KMS-11 (cell line): ENCODE measurements around the gene PLAA.

Experiments used
- H2AFZ ChIP-seq: fragments of 200-600 bp; sonication (generic); 2 replicates; pipeline ENCODE4 v1.6.1; 2016; ENCODE audit warnings: antibody characterized with exemption, mixed run types, low read depth
- H3K27ac ChIP-seq: fragments of 200-600 bp; sonication (generic); 2 replicates; pipeline ENCODE4 v1.6.1; 2016; ENCODE audit warnings: mild to moderate bottlenecking, mixed run types
- H3K27me3 ChIP-seq: fragments of 200-600 bp; sonication (generic); 2 replicates; pipeline ENCODE4 v1.6.1; 2017; ENCODE audit warnings: mild to moderate bottlenecking, low read depth, mixed run types, moderate library complexity; ENCODE audit not compliant: insufficient read depth
- H3K36me3 ChIP-seq: fragments of 200-600 bp; sonication (generic); 2 replicates; pipeline ENCODE4 v1.6.1; 2017; ENCODE audit warnings: mild to moderate bottlenecking, mixed run types; ENCODE audit not compliant: insufficient read depth
- H3K4me1 ChIP-seq: fragments of 200-600 bp; sonication (generic); 2 replicates; pipeline ENCODE4 v1.6.1; 2016; ENCODE audit warnings: mild to moderate bottlenecking, low read depth, mixed run types; ENCODE audit not compliant: poor library complexity, severe bottlenecking
- H3K4me2 ChIP-seq: fragments of 200-600 bp; sonication (generic); 2 replicates; pipeline ENCODE4 v1.7.0; 2016; ENCODE audit warnings: mild to moderate bottlenecking, mixed run types
- H3K4me3 ChIP-seq: fragments of 200-600 bp; sonication (generic); IDR thresholded peaks from 2 replicates; pipeline ENCODE4 v1.6.1; 2017; ENCODE audit warnings: low read depth, low read length, mixed read lengths; ENCODE audit not compliant: insufficient read depth
- H3K79me2 ChIP-seq: fragments of 200-600 bp; sonication (generic); 2 replicates; pipeline ENCODE4 v1.6.1; 2016; ENCODE audit warnings: low read depth, mixed run types; ENCODE audit not compliant: insufficient read depth
- H3K9ac ChIP-seq: fragments of 200-600 bp; sonication (generic); 2 replicates; pipeline ENCODE4 v1.6.1; 2016; ENCODE audit warnings: mild to moderate bottlenecking, mixed run types
- H4K20me1 ChIP-seq: fragments of 200-600 bp; sonication (generic); 2 replicates; pipeline ENCODE4 v1.6.1; 2016; ENCODE audit warnings: mild to moderate bottlenecking, mixed run types; ENCODE audit not compliant: insufficient read depth
- TF ChIP-seq, protein P1 (sequence below): fragments of 200-600 bp; sonication (generic); conservative IDR thresholded peaks from 2 replicates; pipeline ENCODE4 v1.6.1; 2017; ENCODE audit warnings: low read depth, mild to moderate bottlenecking, antibody characterized with exemption, low read length, moderate library complexity, mixed read lengths

The PLAA gene

DNA sequence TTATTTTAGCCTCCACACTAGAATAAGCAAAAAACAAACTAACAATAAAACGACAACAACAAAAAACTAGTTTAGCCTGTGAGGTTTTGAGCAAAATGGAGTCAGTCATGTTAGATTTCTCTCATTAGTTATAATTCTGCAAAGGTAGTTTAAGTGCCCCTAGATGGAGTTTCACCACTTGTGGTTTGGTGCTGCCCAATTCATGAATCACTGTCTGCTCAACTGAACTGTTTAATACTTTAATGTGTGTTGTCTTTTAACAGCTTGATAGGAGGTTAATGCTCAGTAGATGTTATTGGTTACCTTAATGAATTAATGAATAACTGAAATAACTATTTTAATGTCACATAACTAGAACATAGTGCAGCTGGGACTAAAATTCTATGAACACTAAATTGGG lies 3.5 kb upstream of the PLAA start:
- Histone ChIP-seq H3K4me2 (no peak overlapping the region), H3K27ac (no peak overlapping the region), H3K79me2 (peaks cover 15% of the 10 kb centered on the region), H3K4me1 (peaks cover 17% of the 10 kb centered on the region), H3K36me3 (no peaks in the 10 kb centered on the region), H3K4me3 (no peak overlapping the region), H3K27me3 (no peaks in the 10 kb centered on the region), H2AFZ (no peak overlapping the region), H4K20me1 (no peaks in the 10 kb centered on the region), H3K9ac (no peak overlapping the region)
- TF ChIP-seq, protein P1, sequence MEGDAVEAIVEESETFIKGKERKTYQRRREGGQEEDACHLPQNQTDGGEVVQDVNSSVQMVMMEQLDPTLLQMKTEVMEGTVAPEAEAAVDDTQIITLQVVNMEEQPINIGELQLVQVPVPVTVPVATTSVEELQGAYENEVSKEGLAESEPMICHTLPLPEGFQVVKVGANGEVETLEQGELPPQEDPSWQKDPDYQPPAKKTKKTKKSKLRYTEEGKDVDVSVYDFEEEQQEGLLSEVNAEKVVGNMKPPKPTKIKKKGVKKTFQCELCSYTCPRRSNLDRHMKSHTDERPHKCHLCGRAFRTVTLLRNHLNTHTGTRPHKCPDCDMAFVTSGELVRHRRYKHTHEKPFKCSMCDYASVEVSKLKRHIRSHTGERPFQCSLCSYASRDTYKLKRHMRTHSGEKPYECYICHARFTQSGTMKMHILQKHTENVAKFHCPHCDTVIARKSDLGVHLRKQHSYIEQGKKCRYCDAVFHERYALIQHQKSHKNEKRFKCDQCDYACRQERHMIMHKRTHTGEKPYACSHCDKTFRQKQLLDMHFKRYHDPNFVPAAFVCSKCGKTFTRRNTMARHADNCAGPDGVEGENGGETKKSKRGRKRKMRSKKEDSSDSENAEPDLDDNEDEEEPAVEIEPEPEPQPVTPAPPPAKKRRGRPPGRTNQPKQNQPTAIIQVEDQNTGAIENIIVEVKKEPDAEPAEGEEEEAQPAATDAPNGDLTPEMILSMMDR = no peak

DNA sequence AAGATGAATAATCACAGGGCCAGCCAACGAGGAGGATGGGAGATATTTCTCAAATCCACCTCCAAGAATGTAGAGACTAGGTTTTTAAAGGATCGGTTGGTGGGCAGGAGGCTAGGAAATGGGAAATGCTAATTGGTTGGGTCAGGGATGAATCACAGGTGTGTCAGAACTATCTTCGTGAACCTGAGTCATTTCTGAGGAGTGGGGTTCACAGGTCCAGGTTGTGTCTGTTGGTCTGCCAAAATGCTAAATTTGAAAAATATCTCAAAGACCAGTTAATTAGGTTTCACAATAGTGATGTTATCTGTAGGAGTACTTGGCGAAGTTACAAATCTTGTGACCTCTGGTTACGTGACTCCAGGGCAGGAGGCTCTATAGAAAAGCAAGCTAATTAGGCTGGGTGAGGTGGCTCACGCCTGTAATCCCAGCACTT lies 2.6 kb upstream of the PLAA start:
- H3K27ac ChIP-seq = no peak overlapping the region
- peaks cover 23% of the 10 kb centered on the region for H3K79me2 ChIP-seq
- H3K27me3 ChIP-seq = no peaks in the 10 kb centered on the region

DNA sequence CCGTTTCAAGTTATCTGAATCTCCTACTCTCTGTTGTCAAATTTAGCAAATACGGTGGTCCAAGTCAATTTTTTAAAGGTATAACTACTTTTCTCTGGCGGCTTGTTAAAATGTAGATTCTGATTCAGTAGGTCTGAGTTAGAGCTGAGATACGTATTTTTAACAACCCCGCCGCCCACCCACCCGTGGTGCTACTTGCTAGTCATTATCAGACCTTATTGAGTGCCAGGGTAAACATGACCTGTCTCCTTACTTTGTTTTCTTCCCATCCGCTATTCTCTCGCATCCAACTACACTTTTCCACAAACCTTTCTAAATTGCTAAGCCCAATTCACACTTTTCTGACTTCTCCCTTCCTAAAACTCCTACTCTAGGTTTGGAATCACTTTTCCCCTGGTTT lies 694 bp upstream of the PLAA start:
- peaks cover 41% of the 10 kb centered on the region for H3K79me2 ChIP-seq
- peak overlapping the region; percentile 53 for H3K4me2 ChIP-seq
- peak overlapping the region; percentile 87 for H3K27ac ChIP-seq
- H4K20me1 ChIP-seq = no peaks in the 10 kb centered on the region
- H3K27me3 ChIP-seq = no peaks in the 10 kb centered on the region
- TF ChIP-seq, protein P1 = no peak
- peak overlapping the region; percentile 91 for H3K9ac ChIP-seq
- H2AFZ ChIP-seq = peak overlapping the region; percentile 40
- H3K36me3 ChIP-seq = no peaks in the 10 kb centered on the region
- H3K4me3 ChIP-seq = no peak overlapping the region
- H3K4me1 ChIP-seq = peaks cover 30% of the 10 kb centered on the region

More for the DNA sequence above, 2.6 kb upstream of the PLAA start:
- no peaks in the 10 kb centered on the region for H3K36me3 ChIP-seq
- H4K20me1 ChIP-seq = no peaks in the 10 kb centered on the region
- H3K4me2 ChIP-seq = no peak overlapping the region
- TF ChIP-seq, protein P1 = no peak
- H3K4me1 ChIP-seq = peaks cover 26% of the 10 kb centered on the region
- H3K4me3 ChIP-seq = no peak overlapping the region
- no peak overlapping the region for H2AFZ ChIP-seq
- H3K9ac ChIP-seq = no peak overlapping the region

DNA sequence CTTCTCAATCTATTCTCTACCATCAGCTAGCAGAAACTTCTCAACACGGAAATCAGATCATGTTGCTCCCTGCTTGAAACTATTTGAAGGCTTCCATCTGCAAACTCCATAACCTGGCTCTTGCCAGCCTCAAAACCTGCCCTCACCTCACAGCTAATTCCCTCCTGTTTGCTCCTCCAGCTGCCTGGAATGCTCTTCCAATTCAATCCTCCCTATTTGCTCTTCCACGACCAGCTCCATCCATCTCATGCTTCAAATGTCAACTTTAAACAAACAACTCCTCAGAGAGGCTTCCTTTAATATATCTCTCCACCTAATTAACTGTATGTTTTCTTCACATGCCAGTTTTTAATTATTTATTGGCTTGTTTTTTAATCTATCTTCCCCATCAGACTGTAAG lies 1.5 kb downstream of the PLAA start:
- no peaks in the 10 kb centered on the region for H3K36me3 ChIP-seq
- peak overlapping the region; percentile 98 for H3K4me2 ChIP-seq
- TF ChIP-seq, protein P1 = no peak
- no peak overlapping the region for H2AFZ ChIP-seq
- H4K20me1 ChIP-seq = no peaks in the 10 kb centered on the region
- H3K4me3 ChIP-seq = no peak overlapping the region
- H3K27me3 ChIP-seq = no peaks in the 10 kb centered on the region
- H3K4me1 ChIP-seq = peaks cover 43% of the 10 kb centered on the region
- H3K79me2 ChIP-seq = peaks cover 63% of the 10 kb centered on the region
- peak overlapping the region; percentile 87; the same call in 1 of the 2 replicates for H3K27ac ChIP-seq
- H3K9ac ChIP-seq = peak overlapping the region; percentile 91; the same call in 1 of the 2 replicates

DNA sequence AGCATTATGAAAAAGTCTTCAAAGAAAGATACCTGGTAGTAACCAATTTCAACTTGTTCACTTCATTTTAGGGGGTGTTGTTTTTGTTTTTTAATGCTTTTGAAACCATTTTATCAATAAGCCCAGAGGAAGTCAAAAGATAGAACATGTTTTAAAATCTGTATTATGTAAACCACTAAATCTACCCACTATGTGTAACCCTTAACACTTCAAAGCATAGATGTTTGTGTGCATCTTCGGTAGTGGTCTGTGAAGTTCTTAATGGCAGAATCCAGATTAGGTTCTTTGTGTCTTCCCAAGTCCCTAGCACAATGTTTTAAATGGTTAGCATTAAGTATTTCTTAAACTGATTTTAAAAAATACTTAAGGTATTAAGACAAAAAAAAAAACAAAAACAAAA lies 6.3 kb downstream of the PLAA start:
- peaks cover 96% of the 10 kb centered on the region for H3K79me2 ChIP-seq
- no peak overlapping the region for H3K27ac ChIP-seq
- no peak overlapping the region for H3K4me2 ChIP-seq
- no peak overlapping the region for H3K9ac ChIP-seq
- H3K4me3 ChIP-seq = no peak overlapping the region
- TF ChIP-seq, protein P1 = no peak
- H3K27me3 ChIP-seq = no peaks in the 10 kb centered on the region
- peaks cover 57% of the 10 kb centered on the region for H3K4me1 ChIP-seq
- H3K36me3 ChIP-seq = no peaks in the 10 kb centered on the region
- no peak overlapping the region for H2AFZ ChIP-seq
- H4K20me1 ChIP-seq = peaks cover 14% of the 10 kb centered on the region; the same call in 1 of the 2 replicates
